ENCODE results near the gene RBM22.

The RBM22 gene

GRCh38 chr5:150648294-150649107, 52.4 kb downstream of the RBM22 start:
- Mint-ChIP-seq H3K9me3 (no peaks in the 10 kb centered on the region), H3K4me3 (peak overlapping the region in 2 of 3 experiments; percentile 27 to 42), H3K36me3 (ENCODE audit: low read depth) (peaks cover 26% of the 10 kb centered on the region), H3K27me3 (ENCODE audit: low read depth) (no peaks in the 10 kb centered on the region), H3K27ac (peak overlapping the region; percentile 79 to 91 (median 83)), H3K4me1 (peaks cover 75% of the 10 kb centered on the region)
- TF ChIP-seq, protein P1, sequence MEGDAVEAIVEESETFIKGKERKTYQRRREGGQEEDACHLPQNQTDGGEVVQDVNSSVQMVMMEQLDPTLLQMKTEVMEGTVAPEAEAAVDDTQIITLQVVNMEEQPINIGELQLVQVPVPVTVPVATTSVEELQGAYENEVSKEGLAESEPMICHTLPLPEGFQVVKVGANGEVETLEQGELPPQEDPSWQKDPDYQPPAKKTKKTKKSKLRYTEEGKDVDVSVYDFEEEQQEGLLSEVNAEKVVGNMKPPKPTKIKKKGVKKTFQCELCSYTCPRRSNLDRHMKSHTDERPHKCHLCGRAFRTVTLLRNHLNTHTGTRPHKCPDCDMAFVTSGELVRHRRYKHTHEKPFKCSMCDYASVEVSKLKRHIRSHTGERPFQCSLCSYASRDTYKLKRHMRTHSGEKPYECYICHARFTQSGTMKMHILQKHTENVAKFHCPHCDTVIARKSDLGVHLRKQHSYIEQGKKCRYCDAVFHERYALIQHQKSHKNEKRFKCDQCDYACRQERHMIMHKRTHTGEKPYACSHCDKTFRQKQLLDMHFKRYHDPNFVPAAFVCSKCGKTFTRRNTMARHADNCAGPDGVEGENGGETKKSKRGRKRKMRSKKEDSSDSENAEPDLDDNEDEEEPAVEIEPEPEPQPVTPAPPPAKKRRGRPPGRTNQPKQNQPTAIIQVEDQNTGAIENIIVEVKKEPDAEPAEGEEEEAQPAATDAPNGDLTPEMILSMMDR (IDR thresholded peaks at IDR 0.05; ENCODE audit: unreplicated experiment in 3 of 3), result no peak

- H3K4me1 Mint-ChIP-seq, result peaks cover 75% of the 10 kb centered on the region
- TF ChIP-seq, protein P1 (IDR thresholded peaks at IDR 0.05; ENCODE audit: unreplicated experiment in 3 of 3), result no peak
- H3K27ac Mint-ChIP-seq, result peak overlapping the region; percentile 77 to 91 (median 86)
- H3K4me3 Mint-ChIP-seq, result peak overlapping the region; percentile 2 to 33 (median 6)
- H3K36me3 Mint-ChIP-seq (ENCODE audit: low read depth), result peaks cover 31% of the 10 kb centered on the region
- H3K9me3 Mint-ChIP-seq, result no peaks in the 10 kb centered on the region
- H3K27me3 Mint-ChIP-seq (ENCODE audit: low read depth), result no peaks in the 10 kb centered on the region
Observed at GRCh38 chr5:150647275-150648251, 53.3 kb downstream of the RBM22 start.

- Mint-ChIP-seq H3K27me3 (ENCODE audit: low read depth) (no peaks in the 10 kb centered on the region), H3K4me1 (peaks cover 76% of the 10 kb centered on the region), H3K9me3 (no peaks in the 10 kb centered on the region), H3K36me3 (ENCODE audit: low read depth) (peaks cover 30% of the 10 kb centered on the region), H3K27ac (peak overlapping the region; percentile 93 to 98 (median 96)), H3K4me3 (peak overlapping the region; percentile 59 to 66 (median 65))
- TF ChIP-seq, protein P1 (IDR thresholded peaks at IDR 0.05; ENCODE audit: unreplicated experiment in 3 of 3), result no peak
Observed at GRCh38 chr5:150645070-150645700, 55.7 kb downstream of the RBM22 start.

DNA sequence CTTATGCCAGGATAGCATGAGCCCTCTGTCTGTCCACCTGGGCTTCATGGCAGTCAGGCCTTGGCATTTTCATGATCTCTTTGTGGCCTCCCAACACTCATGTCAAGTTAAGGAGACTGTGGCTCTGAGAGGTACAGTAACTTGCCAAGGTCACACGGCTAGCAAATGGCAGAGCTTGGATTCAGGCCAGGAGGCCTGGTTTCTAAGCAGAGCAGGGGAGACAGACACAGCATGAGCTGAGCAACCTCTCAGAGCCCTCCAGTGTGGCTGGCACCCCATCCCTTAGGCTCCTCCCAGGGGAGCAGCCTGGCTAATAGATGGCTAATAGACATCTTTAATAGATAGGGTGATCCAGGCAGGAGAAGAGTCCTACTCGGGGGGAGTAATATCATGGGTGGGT, 56.3 kb downstream of the RBM22 start:
- Mint-ChIP-seq H3K4me3 (peak overlapping the region; percentile 59 to 66 (median 65)), H3K27ac (peak overlapping the region; percentile 93 to 98 (median 96)), H3K27me3 (ENCODE audit: low read depth) (no peaks in the 10 kb centered on the region), H3K4me1 (peaks cover 78% of the 10 kb centered on the region), H3K9me3 (no peaks in the 10 kb centered on the region), H3K36me3 (ENCODE audit: low read depth) (peaks cover 24% of the 10 kb centered on the region)
- TF ChIP-seq, protein P1 (IDR thresholded peaks at IDR 0.05; ENCODE audit: unreplicated experiment in 3 of 3), result no peak

GRCh38 chr5:150644058-150644457, 56.8 kb downstream of the RBM22 start:
- H3K9me3 Mint-ChIP-seq, result no peaks in the 10 kb centered on the region
- peaks cover 23% of the 10 kb centered on the region for H3K36me3 Mint-ChIP-seq (ENCODE audit: low read depth)
- H3K27me3 Mint-ChIP-seq (ENCODE audit: low read depth), result peaks cover 3% of the 10 kb centered on the region
- peaks cover 83% of the 10 kb centered on the region for H3K4me1 Mint-ChIP-seq
- H3K27ac Mint-ChIP-seq, result peak overlapping the region; percentile 93 to 98 (median 96)
- H3K4me3 Mint-ChIP-seq, result peak overlapping the region; percentile 59 to 66 (median 65)
- TF ChIP-seq, protein P1 (IDR thresholded peaks at IDR 0.05; ENCODE audit: unreplicated experiment in 3 of 3), result peak in 1 of 3 experiments; percentile 19

Data from nephron (organoid).